HG02938 (cell line): ENCODE measurements around the gene KRT83.

Source experiments
- ATAC-seq: cut with Tn5 transposase; IDR thresholded peaks from one replicate; pipeline ENCODE4 v1.9.1; 2021; ENCODE audit warnings: mild to moderate bottlenecking, moderate library complexity; ENCODE audit not compliant: unreplicated experiment

The KRT83 gene

GRCh38 chr12:52320784-52321400 is at the start of gene KRT83:
Gene KRT83 (minus strand): TSS chr12:52321398. CDS start chr12:52321335, 63 bp downstream.
- no peak for ATAC-seq

- ATAC-seq: no peak
These were observed 48.6 kb upstream of the KRT83 start for GRCh38 chr12:52369809-52370208.

GRCh38 chr12:52369211-52369610 is 48.0 kb upstream of the KRT83 start:
- ATAC-seq: no peak

- ATAC-seq: no peak
These were observed 47.3 kb upstream of the KRT83 start for GRCh38 chr12:52368508-52368907.

GRCh38 chr12:52367876-52368275 is 46.7 kb upstream of the KRT83 start:
- ATAC-seq: no peak

- ATAC-seq: no peak
These were observed 45.7 kb upstream of the KRT83 start, which contains the start of gene KRT85 for GRCh38 chr12:52366738-52367485. Gene KRT85 (minus strand): TSS chr12:52367481. CDS start chr12:52367405, 76 bp downstream.

- ATAC-seq: no peak
These were observed 43.8 kb upstream of the KRT83 start for GRCh38 chr12:52364901-52365489.

GRCh38 chr12:52364061-52364460 is 42.9 kb upstream of the KRT83 start:
- ATAC-seq: no peak

GRCh38 chr12:52363111-52363679 is 42.0 kb upstream of the KRT83 start:
- no peak for ATAC-seq

GRCh38 chr12:52362118-52362726 is 41.0 kb upstream of the KRT83 start:
- no peak for ATAC-seq

GRCh38 chr12:52361553-52361952 is 40.4 kb upstream of the KRT83 start:
- no peak for ATAC-seq

- no peak for ATAC-seq
These were observed 39.6 kb upstream of the KRT83 start for GRCh38 chr12:52360663-52361271.

GRCh38 chr12:52360106-52360662 is 39.0 kb upstream of the KRT83 start:
- ATAC-seq: no peak

- no peak for ATAC-seq
These were observed 38.4 kb upstream of the KRT83 start for GRCh38 chr12:52359621-52360061.

GRCh38 chr12:52358575-52359350 is 37.6 kb upstream of the KRT83 start:
- peak; percentile 96 for ATAC-seq

GRCh38 chr12:52356762-52357580 is 35.8 kb upstream of the KRT83 start:
- ATAC-seq: no peak

- no peak for ATAC-seq
These were observed 35.0 kb upstream of the KRT83 start for GRCh38 chr12:52356031-52356761.

GRCh38 chr12:52355176-52355575 is 34.0 kb upstream of the KRT83 start:
- ATAC-seq: no peak
